GM23338 (cell line): Measurements from ENCODE around the gene FTO. TPM values are rescaled to one million over a fixed set of nuclear protein-coding genes. Genes with fewer than 3 reads are reported as not detected.

Experiments used
- ATAC-seq: fragments of 200-7000 bp; cut with Tn5 transposase; 3 replicates; pipeline ENCODE4 v1.9.1; 2020
- DNase-seq: peaks from one replicate; pipeline ENCODE4 v3.0.0-alpha.2; 2015; ENCODE audit warnings: low spot score
- H2AFZ ChIP-seq: fragments of 200-600 bp; sonication (generic); 2 replicates; pipeline ENCODE4 v1.8.0; 2016; ENCODE audit warnings: antibody characterized with exemption, mild to moderate bottlenecking, moderate library complexity
- H3F3A ChIP-seq: fragments of 200-600 bp; sonication (generic); replicated peaks from 2 replicates; pipeline ENCODE4 v1.8.0; 2017; ENCODE audit warnings: antibody characterized with exemption, mixed run types, low read depth
- H3K27ac ChIP-seq: fragments of 200-600 bp; sonication (generic); 2 replicates; pipeline ENCODE4 v1.6.1; 2016; ENCODE audit warnings: low read depth
- H3K27me3 ChIP-seq: fragments of 200-600 bp; sonication (generic); 2 replicates; pipeline ENCODE4 v1.8.0; 2016; ENCODE audit warnings: mild to moderate bottlenecking, mixed run types, moderate library complexity; ENCODE audit not compliant: insufficient read depth
- H3K36me3 ChIP-seq: fragments of 200-600 bp; sonication (generic); 2 replicates; pipeline ENCODE4 v1.8.0; 2016; ENCODE audit warnings: mild to moderate bottlenecking; ENCODE audit not compliant: insufficient read depth
- H3K4me1 ChIP-seq: fragments of 200-600 bp; sonication (generic); 2 replicates; pipeline ENCODE4 v1.8.0; 2016; ENCODE audit warnings: mild to moderate bottlenecking, moderate library complexity; ENCODE audit not compliant: insufficient read depth
- H3K4me2 ChIP-seq: fragments of 200-600 bp; sonication (generic); 2 replicates; pipeline ENCODE4 v1.7.1; 2017; ENCODE audit warnings: mixed run types
- H3K4me3 ChIP-seq: fragments of 200-600 bp; sonication (generic); 2 replicates; pipeline ENCODE4 v1.6.1; 2016; ENCODE audit warnings: mixed run types
- H3K79me2 ChIP-seq: fragments of 200-600 bp; sonication (generic); replicated peaks from 2 replicates; pipeline ENCODE4 v1.8.0; 2017; ENCODE audit warnings: mild to moderate bottlenecking; ENCODE audit not compliant: insufficient read depth
- H3K9me2 ChIP-seq: fragments of 200-600 bp; sonication (generic); 2 replicates; pipeline ENCODE4 v1.8.0; 2017; ENCODE audit not compliant: insufficient read depth
- H4K20me1 ChIP-seq: fragments of 200-600 bp; sonication (generic); replicated peaks from 2 replicates; pipeline ENCODE4 v1.8.0; 2017; ENCODE audit warnings: mild to moderate bottlenecking; ENCODE audit not compliant: insufficient read depth
- H3K27ac Mint-ChIP-seq: 2 replicates; pipeline ENCODE4 v1.8.0; 2020; ENCODE audit warnings: inconsistent platforms, mild to moderate bottlenecking, moderate library complexity, mixed read lengths
- H3K27me3 Mint-ChIP-seq: 3 replicates; pipeline ENCODE4 v1.8.0; 2022; ENCODE audit warnings: low read depth, mild to moderate bottlenecking, moderate library complexity, mixed read lengths, inconsistent platforms; ENCODE audit not compliant: insufficient read depth, poor library complexity
- H3K36me3 Mint-ChIP-seq: 3 replicates; pipeline ENCODE4 v1.8.0; 2021; ENCODE audit warnings: low read depth, mild to moderate bottlenecking, inconsistent platforms, moderate library complexity, mixed read lengths
- H3K4me1 Mint-ChIP-seq: 3 replicates; pipeline ENCODE4 v1.8.0; 2020; ENCODE audit warnings: mild to moderate bottlenecking, inconsistent platforms, mixed read lengths
- H3K4me3 Mint-ChIP-seq: 3 replicates; pipeline ENCODE4 v1.8.0; 2021; ENCODE audit warnings: moderate library complexity, mild to moderate bottlenecking, inconsistent platforms, mixed read lengths
- H3K9me3 Mint-ChIP-seq: 3 replicates; pipeline ENCODE4 v1.8.0; 2020; ENCODE audit warnings: moderate library complexity, mild to moderate bottlenecking, inconsistent platforms, mixed read lengths
- CTCF ChIP-seq, 2 experiments: fragments of 200-600 bp in 1 of 2; sonication (generic) in 1 of 2; conservative IDR thresholded peaks; 2 replicates each; pipeline versions ENCODE4 v1.5.1 to v1.6.1; 2016 to 2017; ENCODE audit warnings: antibody characterized with exemption in 2 of 2, low read depth in 2 of 2, mild to moderate bottlenecking in 2 of 2, moderate library complexity in 1 of 2
- ETS1 ChIP-seq: IDR thresholded peaks from 2 replicates; pipeline ENCODE4 v1.6.1; 2016; ENCODE audit warnings: antibody characterized with exemption
- EZH2 ChIP-seq: fragments of 200-600 bp; sonication (generic); IDR thresholded peaks from one replicate; pipeline ENCODE4 v1.8.0; 2017; ENCODE audit warnings: antibody characterized with exemption, mild to moderate bottlenecking, low read depth; ENCODE audit not compliant: unreplicated experiment
- REST ChIP-seq: IDR thresholded peaks from one replicate; pipeline ENCODE4 v1.6.1; 2018; ENCODE audit warnings: antibody characterized with exemption; ENCODE audit not compliant: unreplicated experiment
- polyA plus RNA-seq: library from polyadenylated mRNA; unstranded; fragments of >200 nt; fragmentation: Nextera tagmentation; extraction: Ambion mirVana; gene quantifications from 2 replicates; pipeline ENCODE4 v1.2.1, GENCODE V29; 2016
- total RNA-seq: library from RNA; depleted of rRNA; stranded (reverse); fragments of >200 nt; shearing (Covaris generic); gene quantifications from 2 replicates; pipeline ENCODE4 v1.2.3, GENCODE V29; 2014
- TF ChIP-seq, protein P1 (sequence below): fragments of 250-450 bp; sonication (Bioruptor Pico); IDR thresholded peaks from 2 replicates; pipeline ENCODE4 v1.5.0; 2020; ENCODE audit warnings: mild to moderate bottlenecking, moderate library complexity

Gene FTO
- total and polyA plus RNA-seq, 2 experiments from 2014 or later = 17.7 to 69.6 TPM

GRCh38 chr16:54185045-54185444 is 481.1 kb downstream of the FTO start:
- peaks cover 2% of the 10 kb centered on the region for H3K27me3 Mint-ChIP-seq
- Histone ChIP-seq H3K9me2 (no peaks in the 10 kb centered on the region), H2AFZ (no peak overlapping the region), H4K20me1 (no peaks in the 10 kb centered on the region), H3K4me3 (no peak overlapping the region), H3K4me2 (no peak overlapping the region), H3K79me2 (no peaks in the 10 kb centered on the region), H3K27ac (no peak overlapping the region), H3F3A (no peaks in the 10 kb centered on the region), H3K36me3 (no peaks in the 10 kb centered on the region), H3K27me3 (no peaks in the 10 kb centered on the region), H3K4me1 (no peaks in the 10 kb centered on the region)
- H3K9me3 Mint-ChIP-seq = no peaks in the 10 kb centered on the region; the same call in 2 of the 3 replicates
- no peak for TF ChIP-seq CTCF (conservative IDR thresholded peaks at IDR 0.05; ENCODE audit: low read depth in 2 of 2)
- TF ChIP-seq EZH2 = no peak
- TF ChIP-seq ETS1 = no peak
- TF ChIP-seq, protein P1, sequence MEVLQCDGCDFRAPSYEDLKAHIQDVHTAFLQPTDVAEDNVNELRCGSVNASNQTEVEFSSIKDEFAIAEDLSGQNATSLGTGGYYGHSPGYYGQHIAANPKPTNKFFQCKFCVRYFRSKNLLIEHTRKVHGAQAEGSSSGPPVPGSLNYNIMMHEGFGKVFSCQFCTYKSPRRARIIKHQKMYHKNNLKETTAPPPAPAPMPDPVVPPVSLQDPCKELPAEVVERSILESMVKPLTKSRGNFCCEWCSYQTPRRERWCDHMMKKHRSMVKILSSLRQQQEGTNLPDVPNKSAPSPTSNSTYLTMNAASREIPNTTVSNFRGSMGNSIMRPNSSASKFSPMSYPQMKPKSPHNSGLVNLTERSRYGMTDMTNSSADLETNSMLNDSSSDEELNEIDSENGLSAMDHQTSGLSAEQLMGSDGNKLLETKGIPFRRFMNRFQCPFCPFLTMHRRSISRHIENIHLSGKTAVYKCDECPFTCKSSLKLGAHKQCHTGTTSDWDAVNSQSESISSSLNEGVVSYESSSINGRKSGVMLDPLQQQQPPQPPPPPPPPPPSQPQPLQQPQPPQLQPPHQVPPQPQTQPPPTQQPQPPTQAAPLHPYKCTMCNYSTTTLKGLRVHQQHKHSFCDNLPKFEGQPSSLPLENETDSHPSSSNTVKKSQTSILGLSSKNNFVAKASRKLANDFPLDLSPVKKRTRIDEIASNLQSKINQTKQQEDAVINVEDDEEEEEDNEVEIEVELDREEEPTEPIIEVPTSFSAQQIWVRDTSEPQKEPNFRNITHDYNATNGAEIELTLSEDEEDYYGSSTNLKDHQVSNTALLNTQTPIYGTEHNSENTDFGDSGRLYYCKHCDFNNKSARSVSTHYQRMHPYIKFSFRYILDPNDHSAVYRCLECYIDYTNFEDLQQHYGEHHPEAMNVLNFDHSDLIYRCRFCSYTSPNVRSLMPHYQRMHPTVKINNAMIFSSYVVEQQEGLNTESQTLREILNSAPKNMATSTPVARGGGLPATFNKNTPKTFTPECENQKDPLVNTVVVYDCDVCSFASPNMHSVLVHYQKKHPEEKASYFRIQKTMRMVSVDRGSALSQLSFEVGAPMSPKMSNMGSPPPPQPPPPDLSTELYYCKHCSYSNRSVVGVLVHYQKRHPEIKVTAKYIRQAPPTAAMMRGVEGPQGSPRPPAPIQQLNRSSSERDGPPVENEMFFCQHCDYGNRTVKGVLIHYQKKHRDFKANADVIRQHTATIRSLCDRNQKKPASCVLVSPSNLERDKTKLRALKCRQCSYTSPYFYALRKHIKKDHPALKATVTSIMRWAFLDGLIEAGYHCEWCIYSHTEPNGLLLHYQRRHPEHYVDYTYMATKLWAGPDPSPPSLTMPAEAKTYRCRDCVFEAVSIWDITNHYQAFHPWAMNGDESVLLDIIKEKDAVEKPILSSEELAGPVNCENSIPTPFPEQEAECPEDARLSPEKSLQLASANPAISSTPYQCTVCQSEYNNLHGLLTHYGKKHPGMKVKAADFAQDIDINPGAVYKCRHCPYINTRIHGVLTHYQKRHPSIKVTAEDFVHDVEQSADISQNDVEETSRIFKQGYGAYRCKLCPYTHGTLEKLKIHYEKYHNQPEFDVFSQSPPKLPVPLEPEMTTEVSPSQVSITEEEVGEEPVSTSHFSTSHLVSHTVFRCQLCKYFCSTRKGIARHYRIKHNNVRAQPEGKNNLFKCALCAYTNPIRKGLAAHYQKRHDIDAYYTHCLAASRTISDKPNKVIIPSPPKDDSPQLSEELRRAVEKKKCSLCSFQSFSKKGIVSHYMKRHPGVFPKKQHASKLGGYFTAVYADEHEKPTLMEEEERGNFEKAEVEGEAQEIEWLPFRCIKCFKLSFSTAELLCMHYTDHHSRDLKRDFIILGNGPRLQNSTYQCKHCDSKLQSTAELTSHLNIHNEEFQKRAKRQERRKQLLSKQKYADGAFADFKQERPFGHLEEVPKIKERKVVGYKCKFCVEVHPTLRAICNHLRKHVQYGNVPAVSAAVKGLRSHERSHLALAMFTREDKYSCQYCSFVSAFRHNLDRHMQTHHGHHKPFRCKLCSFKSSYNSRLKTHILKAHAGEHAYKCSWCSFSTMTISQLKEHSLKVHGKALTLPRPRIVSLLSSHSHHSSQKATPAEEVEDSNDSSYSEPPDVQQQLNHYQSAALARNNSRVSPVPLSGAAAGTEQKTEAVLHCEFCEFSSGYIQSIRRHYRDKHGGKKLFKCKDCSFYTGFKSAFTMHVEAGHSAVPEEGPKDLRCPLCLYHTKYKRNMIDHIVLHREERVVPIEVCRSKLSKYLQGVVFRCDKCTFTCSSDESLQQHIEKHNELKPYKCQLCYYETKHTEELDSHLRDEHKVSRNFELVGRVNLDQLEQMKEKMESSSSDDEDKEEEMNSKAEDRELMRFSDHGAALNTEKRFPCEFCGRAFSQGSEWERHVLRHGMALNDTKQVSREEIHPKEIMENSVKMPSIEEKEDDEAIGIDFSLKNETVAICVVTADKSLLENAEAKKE = no peak
- no peak for TF ChIP-seq REST
- H3K4me1 Mint-ChIP-seq = no peaks in the 10 kb centered on the region
- no peaks in the 10 kb centered on the region for H3K36me3 Mint-ChIP-seq
- ATAC-seq (no peak), DNase-seq (no peak)
- no peak overlapping the region for H3K4me3 Mint-ChIP-seq
- no peak overlapping the region for H3K27ac Mint-ChIP-seq
